Nephron (organoid): ENCODE data around the gene IL15RA.

Experiments
- H3K27ac Mint-ChIP-seq, 3 experiments: 2 replicates each; pipeline ENCODE4 v1.8.0; 2020; ENCODE audit warnings: mixed read lengths in 3 of 3, mild to moderate bottlenecking in 2 of 3, moderate library complexity in 1 of 3
- H3K27me3 Mint-ChIP-seq: 2 replicates; pipeline ENCODE4 v1.8.0; 2021; ENCODE audit warnings: low read depth, mild to moderate bottlenecking, moderate library complexity, mixed read lengths
- H3K36me3 Mint-ChIP-seq: 2 replicates; pipeline ENCODE4 v1.8.0; 2020; ENCODE audit warnings: low read depth, mixed read lengths
- H3K4me1 Mint-ChIP-seq: 2 replicates; pipeline ENCODE4 v1.8.0; 2020; ENCODE audit warnings: mixed read lengths
- H3K4me3 Mint-ChIP-seq, 3 experiments: 2 replicates each; pipeline ENCODE4 v1.8.0; 2020; ENCODE audit warnings: mild to moderate bottlenecking in 3 of 3, mixed read lengths in 3 of 3, moderate library complexity in 2 of 3
- H3K9me3 Mint-ChIP-seq: 2 replicates; pipeline ENCODE4 v1.8.0; 2020; ENCODE audit warnings: mixed read lengths
- TF ChIP-seq, protein P1 (sequence below), 3 experiments: fragments of 200-600 bp; sonication (generic); IDR thresholded peaks; one replicate each; pipeline ENCODE4 v1.5.0; 2021; ENCODE audit warnings: antibody characterized with exemption in 3 of 3; ENCODE audit not compliant: unreplicated experiment in 3 of 3

Gene IL15RA

DNA sequence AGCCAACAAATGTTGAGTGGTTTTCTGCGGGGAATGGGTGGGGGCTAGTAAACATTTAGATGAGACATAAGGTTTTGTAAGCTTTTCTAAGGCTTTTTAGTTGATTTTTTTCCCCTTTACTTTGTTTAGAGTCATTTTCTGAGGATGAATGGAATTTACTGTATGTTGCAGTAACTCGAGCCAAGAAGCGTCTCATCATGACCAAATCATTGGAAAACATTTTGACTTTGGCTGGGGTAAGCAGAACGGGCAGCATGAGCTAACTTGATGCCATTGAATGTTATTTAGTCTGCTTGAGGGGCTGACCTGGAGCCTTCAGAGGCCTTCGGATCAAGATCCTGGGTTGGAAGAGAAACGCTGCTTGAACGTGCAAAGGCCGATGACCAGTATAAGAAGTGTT is 50.0 kb downstream of the IL15RA start:
- H3K27me3 Mint-ChIP-seq = no peaks in the 10 kb centered on the region

GRCh38 chr10:5924889-5925288 is 52.5 kb downstream of the IL15RA start:
- H3K4me1 Mint-ChIP-seq = no peaks in the 10 kb centered on the region
- H3K27me3 Mint-ChIP-seq = no peaks in the 10 kb centered on the region
- H3K27ac Mint-ChIP-seq = no peak overlapping the region
- no peaks in the 10 kb centered on the region for H3K9me3 Mint-ChIP-seq
- TF ChIP-seq, protein P1, sequence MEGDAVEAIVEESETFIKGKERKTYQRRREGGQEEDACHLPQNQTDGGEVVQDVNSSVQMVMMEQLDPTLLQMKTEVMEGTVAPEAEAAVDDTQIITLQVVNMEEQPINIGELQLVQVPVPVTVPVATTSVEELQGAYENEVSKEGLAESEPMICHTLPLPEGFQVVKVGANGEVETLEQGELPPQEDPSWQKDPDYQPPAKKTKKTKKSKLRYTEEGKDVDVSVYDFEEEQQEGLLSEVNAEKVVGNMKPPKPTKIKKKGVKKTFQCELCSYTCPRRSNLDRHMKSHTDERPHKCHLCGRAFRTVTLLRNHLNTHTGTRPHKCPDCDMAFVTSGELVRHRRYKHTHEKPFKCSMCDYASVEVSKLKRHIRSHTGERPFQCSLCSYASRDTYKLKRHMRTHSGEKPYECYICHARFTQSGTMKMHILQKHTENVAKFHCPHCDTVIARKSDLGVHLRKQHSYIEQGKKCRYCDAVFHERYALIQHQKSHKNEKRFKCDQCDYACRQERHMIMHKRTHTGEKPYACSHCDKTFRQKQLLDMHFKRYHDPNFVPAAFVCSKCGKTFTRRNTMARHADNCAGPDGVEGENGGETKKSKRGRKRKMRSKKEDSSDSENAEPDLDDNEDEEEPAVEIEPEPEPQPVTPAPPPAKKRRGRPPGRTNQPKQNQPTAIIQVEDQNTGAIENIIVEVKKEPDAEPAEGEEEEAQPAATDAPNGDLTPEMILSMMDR (IDR thresholded peaks at IDR 0.05; ENCODE audit: unreplicated experiment in 3 of 3) = no peak
- H3K4me3 Mint-ChIP-seq = no peak overlapping the region
- H3K36me3 Mint-ChIP-seq = peaks cover 78% of the 10 kb centered on the region

More for the DNA sequence above, 50.0 kb downstream of the IL15RA start:
- Mint-ChIP-seq H3K4me1 (no peaks in the 10 kb centered on the region), H3K36me3 (peaks cover 80% of the 10 kb centered on the region), H3K9me3 (no peaks in the 10 kb centered on the region), H3K4me3 (no peak overlapping the region), H3K27ac (no peak overlapping the region)
- TF ChIP-seq, protein P1 (IDR thresholded peaks at IDR 0.05; ENCODE audit: unreplicated experiment in 3 of 3) = no peak

- peaks cover 77% of the 10 kb centered on the region for H3K36me3 Mint-ChIP-seq
- no peaks in the 10 kb centered on the region for H3K27me3 Mint-ChIP-seq
- TF ChIP-seq, protein P1 (IDR thresholded peaks at IDR 0.05; ENCODE audit: unreplicated experiment in 3 of 3) = no peak
- no peak overlapping the region for H3K4me3 Mint-ChIP-seq
- no peaks in the 10 kb centered on the region for H3K4me1 Mint-ChIP-seq
- no peak overlapping the region for H3K27ac Mint-ChIP-seq
- no peaks in the 10 kb centered on the region for H3K9me3 Mint-ChIP-seq
Observed at GRCh38 chr10:5921746-5922145, 55.6 kb downstream of the IL15RA start.

DNA sequence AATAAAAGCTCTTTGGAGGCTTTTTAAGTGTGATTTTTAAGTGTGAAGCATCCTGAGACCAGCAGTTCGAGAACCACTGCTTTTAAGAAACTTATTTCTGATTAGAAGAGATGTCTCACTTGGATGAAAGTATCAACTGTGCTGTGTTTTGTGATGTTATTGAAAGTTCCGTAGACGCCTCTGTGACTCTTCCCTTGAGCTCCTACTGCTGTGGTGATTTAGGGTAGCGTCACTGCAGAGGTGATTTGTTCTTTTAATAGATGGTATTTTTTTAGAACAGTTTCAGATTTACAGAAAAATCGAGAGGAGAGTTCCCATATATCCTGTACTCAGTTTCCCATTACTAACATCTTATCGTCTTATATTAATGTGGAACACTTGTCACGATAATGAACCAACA is 57.8 kb downstream of the IL15RA start:
- TF ChIP-seq, protein P1 (IDR thresholded peaks at IDR 0.05; ENCODE audit: unreplicated experiment in 3 of 3) = no peak
- Mint-ChIP-seq H3K36me3 (peaks cover 82% of the 10 kb centered on the region), H3K4me3 (no peak overlapping the region), H3K27ac (no peak overlapping the region), H3K4me1 (no peaks in the 10 kb centered on the region), H3K9me3 (no peaks in the 10 kb centered on the region), H3K27me3 (no peaks in the 10 kb centered on the region)

DNA sequence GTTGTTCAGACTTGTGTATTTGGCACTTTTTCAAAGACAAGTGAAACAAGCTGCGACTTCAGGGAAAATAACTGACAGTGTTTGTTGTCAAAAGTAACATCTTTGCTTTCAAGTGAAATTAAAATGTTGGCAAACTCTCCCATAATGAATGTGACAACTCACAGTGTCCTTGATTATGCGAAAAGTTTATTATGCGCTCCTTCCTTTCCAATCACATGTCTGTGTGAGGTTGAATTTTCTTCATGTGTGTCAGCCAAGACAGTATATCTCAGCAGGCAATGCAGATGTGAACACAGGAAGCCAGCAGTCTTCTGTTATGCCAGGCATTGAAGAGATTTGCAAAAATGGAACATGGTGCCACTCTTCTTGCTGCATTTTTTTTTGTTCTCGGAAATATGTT is 58.6 kb downstream of the IL15RA start:
- Mint-ChIP-seq H3K4me1 (no peaks in the 10 kb centered on the region), H3K9me3 (no peaks in the 10 kb centered on the region), H3K27me3 (no peaks in the 10 kb centered on the region)

DNA sequence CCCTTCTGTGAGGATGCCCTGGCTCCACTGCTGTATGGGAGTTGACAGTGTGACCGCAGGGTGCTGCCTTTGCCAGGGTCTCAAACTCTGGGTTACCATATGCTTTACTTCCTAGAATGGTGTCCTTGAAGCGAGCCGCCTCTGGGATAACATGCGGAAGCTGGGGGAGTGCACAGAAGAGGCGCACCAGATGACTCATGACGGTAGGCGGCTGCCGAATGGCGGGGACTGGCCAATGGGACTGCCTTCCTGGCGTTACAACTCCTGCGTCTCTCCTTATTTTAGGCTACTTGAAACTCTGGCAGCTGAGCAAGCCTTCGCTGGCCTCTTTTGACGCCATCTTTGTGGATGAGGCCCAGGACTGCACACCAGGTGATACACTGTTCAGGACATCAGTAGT is 60.0 kb downstream of the IL15RA start:
- H3K27ac Mint-ChIP-seq = no peak overlapping the region
- no peaks in the 10 kb centered on the region for H3K9me3 Mint-ChIP-seq
- peaks cover 89% of the 10 kb centered on the region for H3K36me3 Mint-ChIP-seq
- TF ChIP-seq, protein P1 (IDR thresholded peaks at IDR 0.05; ENCODE audit: unreplicated experiment in 3 of 3) = no peak
- H3K4me3 Mint-ChIP-seq = no peak overlapping the region
- H3K4me1 Mint-ChIP-seq = no peaks in the 10 kb centered on the region
- H3K27me3 Mint-ChIP-seq = no peaks in the 10 kb centered on the region

More for the DNA sequence above, 58.6 kb downstream of the IL15RA start:
- TF ChIP-seq, protein P1 (IDR thresholded peaks at IDR 0.05; ENCODE audit: unreplicated experiment in 3 of 3) = no peak
- Mint-ChIP-seq H3K4me3 (no peak overlapping the region), H3K27ac (no peak overlapping the region), H3K36me3 (peaks cover 84% of the 10 kb centered on the region)
